GM12878 (cell line): Measurements from ENCODE around the gene IPO11. TPM values are rescaled to one million over a fixed set of nuclear protein-coding genes. Genes with fewer than 3 reads are reported as not detected.
A peak's percentile ranks its signal among the peaks of the same experiment; 100 is the strongest.

Experiments used
- ATAC-seq: fragments of 200-7000 bp; cut with Tn5 transposase; 3 replicates; pipeline ENCODE4 v1.9.1; 2020; ENCODE audit warnings: mild to moderate bottlenecking, moderate library complexity
- BruUV-seq: library from RNA; stranded (reverse); fragments of 400-500 nt; replicated peaks from 2 replicates; lab custom pipeline; 2021; lab: Mats Ljungman, UMichigan
- CTCF ChIA-PET: fragments of 300-600 bp; sonication (Branson Sonifier 250); formaldehyde crosslinking; extraction: SDS; loops from one replicate; lab custom pipeline; 2021; ENCODE audit warnings: inconsistent platforms; lab: Yijun Ruan, JAX
- POLR2A ChIA-PET: fragments of 350-600 bp; formaldehyde crosslinking; extraction: SDS; loops from one replicate; lab custom pipeline; 2021; ENCODE audit warnings: inconsistent platforms; lab: Charles Lee
- RAD21 ChIA-PET: fragments of 300-600 bp; sonication (Branson Sonifier 250); formaldehyde crosslinking; loops from one replicate; lab custom pipeline; 2023; ENCODE audit warnings: antibody characterized with exemption; ENCODE audit not compliant: unreplicated experiment; lab: Charles Lee
- SMC1A ChIA-PET: fragments of 300-600 bp; sonication (Branson Sonifier 250); formaldehyde crosslinking; loops from one replicate; lab custom pipeline; 2023; ENCODE audit not compliant: unreplicated experiment, uncharacterized antibody; lab: Charles Lee
- DNase-seq: peaks from one replicate; pipeline ENCODE4 v3.0.0-alpha.2; 2011; ENCODE audit warnings: low read depth, low spot score
- FAIRE-seq: peaks from 3 replicates; lab custom pipeline; 2011; peaks lifted over from hg19 to GRCh38; lab: Jason Lieb, UNC
- H2AFZ ChIP-seq: 2 replicates; pipeline ENCODE4 v1.6.0; 2011; ENCODE audit warnings: low read depth, low read length, control low read depth; ENCODE audit not compliant: control insufficient read depth
- H3K27ac ChIP-seq: 2 replicates; pipeline ENCODE4 v1.5.1; 2011; ENCODE audit warnings: control low read depth; ENCODE audit not compliant: control insufficient read depth, insufficient read depth
- H3K27me3 ChIP-seq, 2 experiments: replicated peaks in 1 of 2; 2 replicates each; pipeline versions ENCODE4 v1.6.0 to v1.6.1; 2011; ENCODE audit warnings: low read length in 1 of 2; ENCODE audit not compliant: control insufficient read depth in 2 of 2, insufficient read depth in 2 of 2
- H3K36me3 ChIP-seq, 2 experiments: 2 replicates each; pipeline ENCODE4 v1.5.1; 2011; ENCODE audit warnings: low read length in 1 of 2; ENCODE audit not compliant: control insufficient read depth in 2 of 2, insufficient read depth in 2 of 2
- H3K4me1 ChIP-seq: 2 replicates; pipeline ENCODE4 v1.6.1; 2011; ENCODE audit warnings: mild to moderate bottlenecking, low read length, moderate library complexity, mixed read lengths; ENCODE audit not compliant: control insufficient read depth, insufficient read depth
- H3K4me2 ChIP-seq: 2 replicates; pipeline ENCODE4 v1.6.0; 2011; ENCODE audit warnings: control low read depth; ENCODE audit not compliant: control insufficient read depth, insufficient read depth
- H3K4me3 ChIP-seq: fragments of 200-600 bp; sonication (generic); 2 replicates; pipeline ENCODE4 v1.5.1; 2016
- H3K79me2 ChIP-seq: 2 replicates; pipeline ENCODE4 v1.6.0; 2011; ENCODE audit warnings: low read length; ENCODE audit not compliant: control insufficient read depth, insufficient read depth
- H3K9ac ChIP-seq: 2 replicates; pipeline ENCODE4 v1.8.0; 2011; ENCODE audit warnings: low read length, control low read depth, mixed read lengths; ENCODE audit not compliant: control insufficient read depth, insufficient read depth
- H3K9me3 ChIP-seq: replicated peaks from 3 replicates; pipeline ENCODE4 v1.5.1; 2011; ENCODE audit warnings: mild to moderate bottlenecking, low read length; ENCODE audit not compliant: control insufficient read depth, insufficient read depth
- H4K20me1 ChIP-seq: 2 replicates; pipeline ENCODE4 v1.6.0; 2011; ENCODE audit not compliant: control insufficient read depth, insufficient read depth
- ATF2 ChIP-seq: IDR thresholded peaks from 2 replicates; pipeline ENCODE4 v1.6.1; 2012; ENCODE audit warnings: low read length, inconsistent platforms
- BACH1 ChIP-seq: fragments of 450-650 bp; IDR thresholded peaks from 2 replicates; pipeline ENCODE4 v1.6.1; 2017; ENCODE audit warnings: mild to moderate bottlenecking, borderline replicate concordance
- CREM ChIP-seq: IDR thresholded peaks from 2 replicates; pipeline ENCODE4 v1.6.1; 2014; ENCODE audit warnings: antibody characterized with exemption, low read depth
- EP300 ChIP-seq, 2 experiments: fragments of 150-350 bp in 1 of 2; IDR thresholded peaks; 2 replicates each; pipeline ENCODE4 v1.6.1; 2011 to 2012; ENCODE audit warnings: low read depth in 2 of 2, low read length in 2 of 2, borderline replicate concordance in 1 of 2, improper control_type of control experiment in 1 of 2, inconsistent platforms in 1 of 2; ENCODE audit not compliant: control insufficient read depth in 1 of 2
- ETV6 ChIP-seq, 2 experiments: fragments of 450-650 bp in 1 of 2; IDR thresholded peaks in 1 of 2; conservative IDR thresholded peaks in 1 of 2; 2 replicates each; pipeline ENCODE4 v1.6.1; 2014; ENCODE audit warnings: antibody characterized with exemption in 1 of 2, borderline replicate concordance in 1 of 2, low read depth in 1 of 2, mild to moderate bottlenecking in 1 of 2, moderate library complexity in 1 of 2
- NFIC ChIP-seq: IDR thresholded peaks from 2 replicates; pipeline ENCODE4 v1.6.1; 2012; ENCODE audit warnings: low read depth, mild to moderate bottlenecking, inconsistent platforms, low read length, moderate library complexity
- RELB ChIP-seq: fragments of 450-650 bp; IDR thresholded peaks from 2 replicates; pipeline ENCODE4 v1.6.1; 2017; ENCODE audit warnings: low read depth, mild to moderate bottlenecking, moderate library complexity
- TCF7 ChIP-seq: IDR thresholded peaks from 2 replicates; pipeline ENCODE4 v1.6.1; 2014; ENCODE audit warnings: antibody characterized with exemption, borderline replicate concordance
- YY1 ChIP-seq: IDR thresholded peaks from 2 replicates; pipeline ENCODE4 v1.6.1; 2011; ENCODE audit warnings: low read depth, mild to moderate bottlenecking, low read length
- ZBED1 ChIP-seq: IDR thresholded peaks from 2 replicates; pipeline ENCODE4 v1.6.1; 2016; ENCODE audit warnings: borderline replicate concordance
- WGBS: methylation state at CpG from one replicate; pipeline ENCODE4 v1.1.6; 2016; ENCODE audit warnings: low lambda C conversion rate; ENCODE audit not compliant: insufficient replicate concordance, insufficient coverage; ENCODE audit errors: missing lambda C conversion rate; 5-methylcytosine and 5-hydroxymethylcytosine counted together
- in situ Hi-C: fragments of 300-500 bp; cut with MboI; formaldehyde crosslinking; loops from 9 replicates; pipeline ENCODE4 v1.14.3; 2018; ENCODE audit warnings: mixed read lengths
- intact Hi-C: fragments of 100-400 bp; cut with micrococcal nuclease; formaldehyde crosslinking; loops from one replicate; pipeline ENCODE4 v1.14.2; 2022; ENCODE audit not compliant: unreplicated experiment
- polyA plus RNA-seq, 11 experiments: library from polyadenylated mRNA; depleted of rRNA in 4 of 11; unstranded in 6 of 11; stranded (reverse) in 5 of 11; fragments of >200 nt; fragmentation: Nextera tagmentation in 4 of 11; fragmentation: Illumina TruSeq in 1 of 11; extraction: Ambion mirVana in 4 of 11; extraction: Trizol in 1 of 11; gene quantifications; 1 replicate in 1 of 11; 2 replicates in 10 of 11; pipeline versions ENCODE4 v1.2.1 to v1.2.3, GENCODE V29; 2011 to 2016; ENCODE audit warnings: inconsistent platforms in 2 of 11, missing spikeins in 2 of 11, low read depth in 1 of 11
- total RNA-seq, 4 experiments: library from RNA; depleted of rRNA in 3 of 4; stranded (reverse); fragments of >200 nt in 3 of 4; fragmentation: Illumina TruSeq in 1 of 4; extraction: Trizol in 1 of 4; gene quantifications; 2 replicates each; pipeline versions ENCODE4 v1.2.1 to v1.2.3, GENCODE V29; 2013 to 2021

IPO11 gene
- total and polyA plus RNA-seq, 10 of the 15 experiments (the other 5 are each of a cell fraction or from before 2014, with no cell fraction given), result 14.1 to 49.3 (median 29.8) TPM

- TF ChIP-seq NFIC (peak; percentile 73), TCF7 (peak; percentile 74), RELB (no peak), ETV6 (conservative IDR thresholded peaks at IDR 0.05 in 1 of 2, IDR thresholded peaks at IDR 0.05 in 1 of 2; ENCODE audit: borderline replicate concordance in 1 of 2, low read depth in 1 of 2) (peak in 1 of 2 experiments; percentile 33; a peak in 1 of 4 replicates), YY1 (no peak), BACH1 (no peak), ATF2 (peak; percentile 42; the same call in 1 of the 2 replicates)
Observed at GRCh38 chr5:62574599-62574998, 162.0 kb downstream of the IPO11 start (continued).

GRCh38 chr5:62575066-62575465 lies 162.5 kb downstream of the IPO11 start:
- no peak overlapping the region for H3K4me3 ChIP-seq
- no peak overlapping the region for H3K4me2 ChIP-seq
- no peaks in the 10 kb centered on the region for H4K20me1 ChIP-seq
- H3K27me3 ChIP-seq, result no peaks in the 10 kb centered on the region
- H3K4me1 ChIP-seq, result peaks cover 11% of the 10 kb centered on the region; the same call in 1 of the 2 replicates
- H3K79me2 ChIP-seq, result no peaks in the 10 kb centered on the region
- no peak overlapping the region for H3K9ac ChIP-seq
- BruUV-seq, result no TSS peak
- RAD21 ChIA-PET, result no interaction called here
- CTCF ChIA-PET, result no interaction called here
- FAIRE-seq, result no peak
- intact Hi-C loops (no loop called here), in situ Hi-C loops (no loop called here)
- no peak overlapping the region for H3K27ac ChIP-seq
- H2AFZ ChIP-seq, result no peak overlapping the region
- SMC1A ChIA-PET, result interaction anchor here (1.5 kb wide), 1 partner anchor 8 kb away, joined by 6 read pairs; no protein-coding TSS in a partner anchor
- no peak for DNase-seq
- TF ChIP-seq ZBED1, result no peak
- no peak for TF ChIP-seq TCF7
- no peak for TF ChIP-seq EP300 (IDR thresholded peaks at IDR 0.05; ENCODE audit: borderline replicate concordance in 1 of 2, control insufficient read depth in 1 of 2, low read depth in 2 of 2, low read length in 2 of 2)
- TF ChIP-seq CREM, result no peak
- 53% methylated on average over 2 of the region's 2 CpGs for WGBS
- no peaks in the 10 kb centered on the region for H3K9me3 ChIP-seq
- no peaks in the 10 kb centered on the region for H3K36me3 ChIP-seq
- POLR2A ChIA-PET, result no interaction called here
- ATAC-seq, result no peak
